ENCODE measurements around the gene PTRHD1.

Gene PTRHD1

GRCh38 chr2:24792874-24793760 is at the start of gene PTRHD1, which contains the start of gene CENPO:
Gene PTRHD1 (minus strand): TSS chr2:24793391. CDS start chr2:24793377, 14 bp downstream.
Gene CENPO (plus strand): TSS chr2:24793425. CDS start chr2:24793920, 495 bp downstream.
- Histone ChIP-seq H3K4me2 (ENCODE audit: low read length) (peak within 1 kb of the TSS; percentile 85), H3K9ac (ENCODE audit: low read length) (peak within 1 kb of the TSS; percentile 93), H3K27ac (ENCODE audit: low read length) (peak within 1 kb of the TSS; percentile 83), H3K4me1 (ENCODE audit: low read length) (peaks cover 27% of the 10 kb centered on the region), H3K4me3 (ENCODE audit: low read length) (peak within 1 kb of the TSS; percentile 91), H4K20me1 (ENCODE audit: insufficient read depth, low read length) (0 out of 2 replicates have a peak, but pooled peaks cover 7% of the 10 kb centered on the region), H3K9me3 (ENCODE audit: insufficient read depth, low read length) (no peaks in the 10 kb centered on the region), H3K27me3 (ENCODE audit: low read depth, low read length) (no peaks in the 10 kb centered on the region), H3K79me2 (ENCODE audit: low read length) (peaks cover 56% of the 10 kb centered on the region), H3K36me3 (replicated peaks; ENCODE audit: low read depth, low read length) (peaks cover 30% of the 10 kb centered on the region), H2AFZ (ENCODE audit: low read depth, low read length) (peak within 1 kb of the TSS; percentile 92)
- TF ChIP-seq CTCF (IDR thresholded peaks at IDR 0.05; ENCODE audit: low read depth, low read length) = peak; percentile 33
- no peak for TF ChIP-seq EZH2phosphoT487 (IDR thresholded peaks at IDR 0.05; ENCODE audit: low read depth)

GRCh38 chr2:24842081-24843050 is 49.2 kb upstream of the PTRHD1 start:
- TF ChIP-seq EZH2phosphoT487 (IDR thresholded peaks at IDR 0.05; ENCODE audit: low read depth) (no peak), CTCF (IDR thresholded peaks at IDR 0.05; ENCODE audit: low read depth, low read length) (no peak)
- Histone ChIP-seq H3K27me3 (ENCODE audit: low read depth, low read length) (no peaks in the 10 kb centered on the region), H3K9ac (ENCODE audit: low read length) (no peak overlapping the region), H3K79me2 (ENCODE audit: low read length) (no peaks in the 10 kb centered on the region; the same call in 1 of the 2 replicates), H3K4me3 (ENCODE audit: low read length) (no peak overlapping the region), H2AFZ (ENCODE audit: low read depth, low read length) (no peak overlapping the region), H3K4me1 (ENCODE audit: low read length) (peaks cover 6% of the 10 kb centered on the region), H3K4me2 (ENCODE audit: low read length) (no peak overlapping the region), H3K9me3 (ENCODE audit: insufficient read depth, low read length) (peaks cover 3% of the 10 kb centered on the region; the same call in 1 of the 2 replicates), H3K36me3 (replicated peaks; ENCODE audit: low read depth, low read length) (peaks cover 38% of the 10 kb centered on the region), H4K20me1 (ENCODE audit: insufficient read depth, low read length) (no peaks in the 10 kb centered on the region; the same call in 1 of the 2 replicates), H3K27ac (ENCODE audit: low read length) (no peak overlapping the region)

GRCh38 chr2:24840962-24841945 is 48.1 kb upstream of the PTRHD1 start:
- H3K27me3 ChIP-seq (ENCODE audit: low read depth, low read length) = no peaks in the 10 kb centered on the region
- H3K9me3 ChIP-seq (ENCODE audit: insufficient read depth, low read length) = no peaks in the 10 kb centered on the region
- H3K27ac ChIP-seq (ENCODE audit: low read length) = no peak overlapping the region
- no peak overlapping the region for H3K4me2 ChIP-seq (ENCODE audit: low read length)
- H2AFZ ChIP-seq (ENCODE audit: low read depth, low read length) = no peak overlapping the region
- H3K36me3 ChIP-seq (replicated peaks; ENCODE audit: low read depth, low read length) = peaks cover 43% of the 10 kb centered on the region
- no peak overlapping the region for H3K9ac ChIP-seq (ENCODE audit: low read length)
- H3K79me2 ChIP-seq (ENCODE audit: low read length) = no peaks in the 10 kb centered on the region
- H3K4me3 ChIP-seq (ENCODE audit: low read length) = no peak overlapping the region
- TF ChIP-seq CTCF (IDR thresholded peaks at IDR 0.05; ENCODE audit: low read depth, low read length) (no peak), EZH2phosphoT487 (IDR thresholded peaks at IDR 0.05; ENCODE audit: low read depth) (no peak)
- no peaks in the 10 kb centered on the region; the same call in 1 of the 2 replicates for H4K20me1 ChIP-seq (ENCODE audit: insufficient read depth, low read length)
- no peaks in the 10 kb centered on the region for H3K4me1 ChIP-seq (ENCODE audit: low read length)

Data from OCI-LY3 (cell line).